Stimulated activated CD4-positive, alpha-beta T cell treated with anti-CD3 and anti-CD28 coated beads, Interleukin-1b, Interleukin-23, amount 100 ng/mL, for 48 hours (primary cell): ENCODE results near the gene USF1.
"Not testable (repeated sequence)": the region's sequence is repeated elsewhere in the genome, so short reads cannot be mapped to it uniquely, and the experiment has no call there.

ENCODE experiments used
- DNase-seq: peaks from one replicate; pipeline ENCODE4 v3.0.0-alpha.2; 2020

The USF1 gene

DNA sequence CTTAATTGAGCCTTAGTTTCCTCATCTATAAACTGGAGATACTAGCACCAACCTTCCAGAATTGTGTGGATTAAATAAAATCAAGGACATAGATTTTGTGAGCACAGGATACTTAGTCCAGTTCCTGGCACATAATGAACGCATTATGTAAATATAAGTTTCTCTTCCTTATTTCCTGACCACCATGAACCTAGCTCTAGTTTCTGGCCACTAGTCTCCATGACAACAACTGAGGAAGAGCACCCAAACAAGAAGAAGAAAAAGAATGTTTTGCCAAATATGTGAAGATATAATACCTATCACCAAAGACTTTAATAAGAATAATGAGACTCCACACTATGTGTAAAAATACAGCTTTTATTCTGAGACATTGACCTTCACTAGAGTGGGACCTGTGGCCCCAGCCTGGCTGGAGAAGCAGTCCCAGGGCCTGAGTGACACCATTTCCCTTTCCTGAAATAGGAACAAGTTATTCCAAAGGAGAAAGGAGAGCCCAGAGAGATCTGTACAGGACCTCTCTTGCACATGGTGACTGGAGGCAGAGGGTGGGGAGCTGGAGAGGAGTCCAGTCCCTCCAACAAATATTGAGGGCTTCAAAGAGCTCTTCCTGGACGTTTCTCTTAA, 940 bp upstream of the USF1 start:
- DNase-seq: no peak

DNA sequence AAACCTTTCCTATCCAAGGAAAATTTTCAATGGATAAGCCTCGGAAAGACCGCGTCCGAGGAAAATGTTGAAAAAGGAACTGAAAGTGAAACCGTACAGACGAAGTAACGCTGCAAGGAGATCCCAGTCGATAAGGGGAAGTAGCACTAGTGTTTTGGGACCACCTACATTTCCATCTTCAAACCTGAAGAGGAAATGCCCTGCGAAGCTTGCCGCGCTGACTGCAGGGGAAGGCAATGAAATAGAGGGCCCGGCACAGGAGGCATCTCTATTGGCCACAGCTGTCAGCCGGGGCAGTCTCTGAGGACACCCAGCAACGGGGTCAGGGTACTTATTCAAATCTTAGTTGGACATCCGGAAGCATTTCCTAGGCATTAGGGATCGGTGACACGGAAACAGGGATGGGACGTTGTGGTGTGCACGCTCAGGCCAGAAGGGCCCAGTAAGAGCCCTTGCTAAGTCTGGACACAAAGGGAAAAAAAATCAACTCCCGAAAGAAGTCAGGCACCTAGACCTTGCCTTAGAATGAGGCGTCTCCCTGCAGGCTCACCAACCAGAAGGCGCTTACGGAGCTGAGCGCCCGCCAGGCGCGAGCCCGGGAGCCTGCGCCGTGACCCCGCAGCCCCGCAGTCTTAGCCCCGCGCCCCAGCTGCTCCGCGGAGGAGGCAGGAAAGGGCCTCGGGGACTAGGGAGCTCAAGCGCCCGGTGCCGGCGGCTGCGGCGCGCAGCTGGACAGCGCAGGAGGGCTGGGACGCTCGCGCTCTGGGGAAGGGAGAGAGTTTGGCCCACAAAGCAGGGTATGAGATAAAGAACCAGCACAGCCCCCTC, 655 bp downstream of the USF1 start:
- peak; percentile 56 for DNase-seq

DNA sequence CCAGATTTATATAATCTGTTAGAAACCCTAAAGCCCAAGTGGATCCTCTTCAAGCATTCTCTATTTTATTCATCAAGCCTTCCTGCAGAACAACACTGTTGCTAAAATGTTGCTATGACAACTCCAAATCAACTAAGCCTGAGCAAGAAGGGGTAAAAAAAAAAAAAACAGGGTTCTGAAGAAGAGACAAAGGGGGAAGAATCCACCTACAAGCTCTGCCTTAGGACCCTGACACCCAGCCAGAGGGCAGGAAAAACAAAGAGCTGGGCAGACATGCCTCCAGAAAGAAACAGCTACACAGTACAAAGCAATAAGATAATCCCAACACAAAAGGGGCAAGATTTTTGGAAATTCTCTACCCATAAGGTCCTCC, 1.3 kb downstream of the USF1 start:
- no peak for DNase-seq

DNA sequence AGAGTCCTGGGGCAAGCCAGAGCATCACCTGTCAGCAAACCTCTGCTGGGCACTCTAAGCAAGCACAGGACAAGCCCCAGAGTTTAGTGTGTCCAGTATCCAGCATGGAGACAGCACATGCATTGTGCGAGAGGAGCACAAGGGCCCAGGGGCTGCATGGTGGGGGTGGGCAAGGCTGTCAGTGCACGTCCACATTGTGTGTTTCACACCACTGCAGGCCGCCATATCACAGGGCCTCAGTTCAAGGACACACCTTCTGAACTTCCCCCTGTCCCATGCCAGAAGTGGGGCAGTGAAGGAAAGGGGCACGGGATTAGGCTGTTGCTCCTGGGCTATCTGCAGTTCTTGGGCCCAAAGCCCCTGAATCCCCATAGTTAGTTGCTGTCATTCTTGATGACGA, 6.2 kb downstream of the USF1 start:
- no peak for DNase-seq

DNA sequence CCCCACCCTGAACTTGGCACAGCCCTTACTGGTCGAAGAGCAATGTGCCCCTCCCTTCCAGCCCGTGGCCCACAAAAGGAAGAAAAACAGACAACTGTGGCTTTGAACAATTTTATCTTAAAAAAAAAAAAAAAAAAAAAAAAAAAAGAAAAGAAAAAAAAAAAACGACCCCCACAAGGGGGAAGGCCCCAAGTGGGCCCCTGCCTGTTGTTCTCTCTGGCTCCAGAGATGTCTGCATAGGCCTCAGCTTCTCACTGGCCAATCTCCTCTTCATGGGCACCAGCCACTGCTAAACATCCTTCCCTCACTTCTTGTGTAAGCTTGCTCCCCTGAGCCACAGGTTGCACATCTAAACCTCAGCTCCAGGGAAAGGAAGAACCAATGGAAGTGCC, 6.6 kb downstream of the USF1 start:
- DNase-seq: no peak

DNA sequence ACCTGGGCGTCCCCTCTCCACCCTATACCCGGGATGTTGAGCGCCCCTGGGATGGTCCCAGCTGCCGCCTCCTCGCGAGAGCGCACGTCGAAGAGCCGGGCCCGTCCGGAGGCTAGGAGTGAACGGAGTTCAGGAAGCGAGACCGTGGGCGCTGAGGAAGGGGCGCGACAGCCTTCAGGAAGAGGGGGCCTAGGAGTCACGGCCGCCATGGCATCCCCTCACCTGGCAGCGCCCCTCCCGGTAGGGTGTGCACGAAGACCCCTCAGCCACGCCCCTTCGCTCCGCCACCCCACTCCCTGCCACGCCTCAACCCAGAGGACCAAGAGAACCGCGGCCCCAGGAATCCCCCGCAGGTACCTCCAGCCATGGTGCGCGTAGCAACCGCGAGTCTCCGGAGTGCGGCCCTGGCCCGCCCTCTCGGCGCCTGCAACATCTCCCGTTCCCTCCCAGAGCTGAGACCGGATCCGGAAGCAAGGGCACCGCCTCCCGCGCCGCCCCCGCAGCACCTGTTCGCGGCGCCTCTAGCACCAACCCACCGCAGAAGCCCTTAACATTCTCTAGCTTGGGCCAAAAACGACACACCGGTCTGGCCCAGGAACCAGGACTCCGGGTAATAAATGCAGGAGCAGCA, 7.1 kb downstream of the USF1 start, which contains the start of gene TSTD1:
TSTD1 (minus strand) TSS at position 442 of the 631 bp plus-strand sequence; CDS start at position 367, 75 bp downstream.
- DNase-seq: peak; percentile 82

DNA sequence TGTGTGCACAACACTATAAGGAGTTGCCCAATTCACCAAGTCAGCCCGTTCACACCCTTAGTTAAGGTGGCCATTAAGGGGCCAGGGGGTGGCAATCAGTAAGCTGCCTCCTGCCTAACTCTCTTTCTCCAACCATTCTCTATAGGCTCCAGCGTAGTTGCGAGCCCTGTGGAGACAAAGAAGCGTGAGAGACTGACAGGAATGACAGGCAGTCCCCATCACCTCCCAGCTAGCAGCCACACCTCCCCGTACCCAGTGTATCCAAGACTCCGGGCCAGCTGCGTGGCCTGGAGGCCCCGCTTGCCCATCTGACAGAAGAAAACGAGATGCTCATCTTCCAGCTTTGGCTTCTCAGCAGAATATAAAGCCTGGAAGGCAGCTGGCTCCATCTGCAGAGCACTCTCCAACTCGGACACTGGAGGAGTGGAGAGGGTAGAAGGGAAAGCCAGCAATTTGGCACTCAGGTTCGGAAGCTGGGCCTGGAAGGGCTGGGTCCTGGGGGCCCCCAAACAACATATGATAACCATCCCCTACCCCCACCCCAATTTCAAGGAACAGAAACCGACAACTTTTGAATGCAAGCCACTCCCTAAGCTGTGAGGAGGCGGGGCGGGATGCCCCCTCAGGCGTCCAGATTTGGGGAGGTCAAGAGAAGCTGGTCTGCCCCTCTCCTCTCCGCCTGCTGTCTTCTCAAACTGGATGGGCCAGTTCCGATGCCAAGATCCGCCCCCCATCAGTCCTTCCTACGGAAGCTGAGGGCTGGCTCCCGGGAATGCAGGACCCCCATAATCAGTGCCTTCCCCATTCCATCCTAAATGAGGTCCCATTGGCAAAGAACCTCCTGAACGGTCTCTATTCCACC, 7.9 kb downstream of the USF1 start:
- no peak for DNase-seq

DNA sequence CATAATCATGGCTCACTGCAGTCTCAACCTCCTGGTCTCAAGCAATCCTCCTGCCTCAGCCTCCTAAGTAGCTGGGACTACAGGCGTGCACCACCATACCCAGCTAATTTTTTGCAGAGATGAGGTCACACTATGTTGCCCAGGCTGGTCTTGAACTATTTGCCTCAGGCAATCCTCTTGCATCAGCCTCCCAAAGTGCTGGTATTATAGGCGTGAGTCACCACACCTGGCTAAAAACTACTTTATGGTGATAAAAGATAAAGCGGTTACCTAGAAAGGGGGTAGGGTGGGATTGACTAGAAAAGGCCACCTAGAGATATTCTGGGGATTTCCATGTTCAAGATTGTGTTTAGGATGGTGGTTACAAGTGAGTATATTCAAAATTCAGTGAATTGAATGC, 12.0 kb downstream of the USF1 start:
- peak; percentile 44 for DNase-seq

DNA sequence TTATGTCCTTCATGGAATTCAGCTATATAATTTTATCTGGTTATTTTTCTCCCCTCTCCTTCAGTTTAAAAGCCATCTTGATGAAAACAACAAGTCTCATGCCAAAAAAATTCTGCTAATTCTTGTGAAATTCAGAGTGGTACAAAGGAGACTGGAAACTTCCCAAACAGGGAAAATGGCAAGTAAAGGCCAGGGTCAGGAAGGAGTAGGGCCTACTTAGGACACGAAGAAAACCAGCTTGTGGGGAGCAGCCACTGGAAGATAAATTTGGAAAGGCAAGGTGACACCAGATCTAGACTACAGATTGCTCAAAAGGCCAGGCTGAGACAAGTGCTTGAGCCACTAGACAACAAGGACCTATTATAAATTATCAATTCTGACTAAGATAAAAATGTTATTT, 13.4 kb downstream of the USF1 start:
- DNase-seq: no peak

DNA sequence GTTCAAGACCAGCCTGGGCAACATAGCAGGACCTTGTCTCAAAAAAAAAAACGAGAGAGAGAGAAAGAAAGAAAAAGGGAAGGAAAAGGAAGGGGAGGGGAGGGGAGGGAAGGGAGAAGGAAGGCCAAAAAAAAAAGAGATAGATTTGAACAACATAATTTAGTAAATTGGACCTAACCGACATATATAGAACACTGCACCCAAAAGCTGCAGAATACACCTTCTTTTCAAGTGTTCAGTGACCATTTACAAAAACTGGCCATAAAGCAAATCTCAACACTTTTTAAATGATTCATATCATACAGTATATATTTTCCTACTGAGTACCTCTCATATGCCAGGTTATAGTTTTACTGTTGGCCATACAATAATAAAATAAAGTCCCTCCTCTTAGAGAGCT, 13.9 kb downstream of the USF1 start:
- DNase-seq: no peak

DNA sequence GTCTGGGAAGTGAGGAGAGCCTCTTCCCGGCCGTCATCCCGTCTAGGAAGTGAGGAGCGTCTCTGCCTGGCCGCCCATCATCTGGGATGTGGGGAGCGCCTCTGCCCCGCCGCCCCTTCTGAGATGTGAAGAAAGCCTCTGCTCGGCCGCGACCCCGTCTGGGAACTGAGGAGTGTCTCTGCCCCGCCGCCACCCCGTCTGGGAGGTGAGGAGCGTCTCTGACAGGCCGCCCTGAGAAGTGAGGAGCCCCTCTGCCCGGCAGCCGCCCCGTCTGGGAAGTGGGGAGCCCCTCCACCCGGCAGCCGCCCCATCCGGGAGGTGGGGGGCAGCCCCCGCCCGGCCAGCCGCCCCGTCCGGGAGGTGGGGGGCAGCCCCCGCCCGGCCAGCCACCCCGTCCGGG, 16.3 kb downstream of the USF1 start:
- DNase-seq: not testable (repeated sequence)

DNA sequence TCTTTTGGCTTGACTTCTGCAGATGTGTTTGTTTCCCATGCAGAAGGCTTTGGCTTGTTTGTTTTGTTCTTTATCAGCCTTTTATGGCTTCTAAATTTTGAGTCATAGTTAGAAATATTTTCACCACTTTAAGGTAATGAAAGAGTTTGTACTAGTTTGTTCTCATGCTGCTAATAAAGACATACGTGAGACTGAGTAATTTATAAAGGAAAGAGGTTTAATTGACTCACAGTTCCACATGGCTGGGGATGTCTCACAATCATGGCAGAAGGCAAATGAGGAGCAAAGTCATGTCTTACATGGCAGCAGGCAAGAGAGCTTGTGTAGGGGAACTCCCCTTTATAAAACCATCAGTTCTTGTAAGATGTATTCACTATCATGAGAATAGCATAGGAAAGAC, 18.8 kb downstream of the USF1 start:
- peak; percentile 53 for DNase-seq

DNA sequence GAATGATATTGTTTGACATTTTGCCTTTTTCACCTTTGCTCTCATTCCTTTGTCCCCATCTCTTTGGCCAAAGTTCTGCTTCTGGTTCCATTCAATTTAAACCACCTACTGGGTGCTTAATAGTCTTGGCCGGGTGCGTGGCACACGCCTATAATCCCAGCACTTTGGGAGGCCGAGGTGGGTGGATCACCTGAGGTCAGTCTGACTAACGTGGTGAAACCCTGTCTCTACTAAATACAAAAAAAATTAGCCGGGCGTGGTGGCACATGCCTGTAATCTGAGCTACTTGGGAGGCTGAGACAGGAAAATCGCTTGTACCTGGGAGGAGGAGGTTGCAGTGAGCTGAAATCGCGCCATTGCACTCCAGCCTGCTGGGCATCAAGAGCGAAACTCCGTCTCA, 23.3 kb downstream of the USF1 start:
- DNase-seq: not testable (repeated sequence)

DNA sequence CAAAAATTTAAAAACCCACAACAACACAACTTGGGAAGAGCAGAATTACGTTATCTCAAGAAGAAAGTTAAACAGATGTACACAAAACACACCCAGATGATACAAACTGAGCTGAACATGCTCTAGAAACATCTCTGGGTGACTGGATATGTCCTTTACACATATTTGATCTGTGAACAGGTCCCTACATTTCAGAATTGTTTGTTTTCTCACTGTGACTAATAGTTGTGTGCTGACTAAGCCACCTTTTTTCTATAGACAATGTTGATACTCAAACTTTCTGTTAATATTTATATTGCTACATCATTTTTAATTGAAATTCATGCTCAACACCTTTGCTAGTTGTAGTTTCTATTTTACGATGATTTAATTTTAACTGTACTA, 23.8 kb downstream of the USF1 start:
- DNase-seq: no peak

DNA sequence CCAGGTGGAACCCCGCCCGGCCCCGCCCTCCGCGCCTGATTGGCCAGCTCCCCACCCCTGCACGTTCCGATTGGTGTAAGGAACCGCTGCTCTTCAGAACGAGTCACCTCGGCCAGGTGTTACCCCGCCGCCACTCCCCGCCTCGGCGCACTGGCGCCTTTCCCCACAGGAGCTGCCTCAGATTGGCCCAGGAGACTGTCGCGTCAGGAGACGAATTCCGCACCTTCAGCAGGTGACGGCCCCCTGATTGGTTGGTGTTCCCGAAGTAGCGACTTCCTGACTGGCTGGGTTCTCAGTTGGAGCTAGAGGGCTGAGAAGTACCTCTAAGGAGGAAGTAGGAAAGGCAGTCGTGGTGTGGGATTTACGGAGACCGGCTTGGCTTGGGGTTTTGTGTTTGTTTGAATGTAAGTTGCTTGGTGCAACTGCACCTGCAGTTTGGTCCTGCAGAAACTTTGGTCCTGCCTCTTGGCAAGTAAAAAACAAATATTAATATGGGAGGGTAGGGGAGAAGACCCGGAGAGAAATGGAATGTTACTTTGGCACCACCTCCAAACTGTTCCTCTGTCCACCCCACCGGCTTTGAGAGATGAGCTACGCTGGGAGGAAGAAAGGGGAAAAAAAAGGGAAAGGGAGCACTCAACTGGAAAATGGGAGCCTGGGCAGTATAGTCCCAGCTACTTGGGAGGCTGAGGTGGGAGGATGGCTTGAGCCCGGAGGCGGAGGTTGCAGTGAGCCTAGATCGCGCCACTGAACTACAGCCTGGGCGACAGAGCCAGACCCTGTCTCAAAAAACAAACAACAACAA, 24.4 kb downstream of the USF1 start:
- peak; percentile 86 for DNase-seq

DNA sequence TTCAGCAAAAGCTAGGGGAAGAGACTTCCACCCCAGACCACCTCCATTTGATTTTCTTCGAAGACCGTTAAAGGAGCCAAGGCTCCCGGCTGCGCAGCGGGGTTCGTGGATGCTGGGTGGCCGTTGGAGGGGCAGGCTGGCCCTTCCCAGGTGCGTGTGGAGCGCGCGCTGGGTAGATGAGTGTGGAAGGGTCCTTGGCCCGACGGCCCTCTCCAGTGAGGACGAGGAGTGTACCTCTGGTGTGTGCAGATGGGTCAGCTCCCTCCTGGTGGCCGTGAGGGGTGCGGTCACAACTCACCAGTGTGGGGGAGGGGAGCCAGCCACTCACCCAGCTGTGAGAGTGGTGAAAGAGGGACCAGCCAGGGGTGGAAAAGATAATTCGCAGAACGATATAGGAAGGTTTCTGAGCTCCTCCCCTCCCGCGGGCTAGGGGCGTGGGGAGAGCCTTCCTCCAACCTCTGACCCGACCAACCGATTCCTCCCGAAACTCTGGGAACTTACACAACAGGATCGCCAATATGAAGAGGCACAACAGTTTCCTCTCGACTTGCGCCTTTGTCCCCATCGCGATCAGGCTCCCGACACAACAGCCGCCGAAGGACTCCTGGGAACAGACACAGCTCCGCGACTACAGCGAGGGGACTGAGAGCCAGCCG, 25.1 kb downstream of the USF1 start, which contains the start of gene F11R:
F11R (minus strand) TSS at position 644 of the 656 bp plus-strand sequence; CDS start at position 565, 79 bp downstream.
- peak; percentile 26 for DNase-seq

DNA sequence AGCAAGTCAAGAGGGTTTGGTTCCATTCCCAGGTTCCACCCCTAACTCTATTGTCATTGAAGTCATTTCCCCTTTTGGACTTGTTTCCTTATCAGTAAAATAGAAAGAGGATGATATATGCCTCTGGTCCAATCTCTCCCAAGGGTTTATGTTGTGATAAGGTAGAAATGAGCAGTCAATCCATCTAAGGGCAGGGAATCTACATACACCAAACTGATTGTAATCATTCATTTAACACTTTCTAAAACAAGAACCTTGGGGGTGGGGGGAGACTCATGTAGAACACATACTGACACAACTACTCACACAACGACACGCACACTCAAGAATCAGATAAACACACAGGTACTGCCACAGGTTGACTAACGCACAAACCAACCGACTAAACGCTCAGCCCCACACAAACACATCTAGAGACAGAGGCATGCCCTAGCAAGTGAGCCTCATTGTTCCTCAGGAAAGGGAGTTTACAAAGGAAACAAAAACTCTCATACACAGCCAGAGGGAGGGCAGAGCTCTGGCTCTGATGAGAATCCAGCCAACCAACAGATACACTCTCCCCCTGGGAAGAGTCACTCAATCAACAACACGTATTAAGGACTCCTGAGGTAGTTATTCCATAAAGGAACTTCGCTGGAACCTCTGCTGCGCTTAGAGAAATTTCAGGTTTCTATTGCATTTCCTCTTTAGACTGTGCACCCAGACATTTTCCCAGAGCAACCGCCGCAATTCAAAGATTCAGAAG, 25.9 kb downstream of the USF1 start:
- no peak for DNase-seq

DNA sequence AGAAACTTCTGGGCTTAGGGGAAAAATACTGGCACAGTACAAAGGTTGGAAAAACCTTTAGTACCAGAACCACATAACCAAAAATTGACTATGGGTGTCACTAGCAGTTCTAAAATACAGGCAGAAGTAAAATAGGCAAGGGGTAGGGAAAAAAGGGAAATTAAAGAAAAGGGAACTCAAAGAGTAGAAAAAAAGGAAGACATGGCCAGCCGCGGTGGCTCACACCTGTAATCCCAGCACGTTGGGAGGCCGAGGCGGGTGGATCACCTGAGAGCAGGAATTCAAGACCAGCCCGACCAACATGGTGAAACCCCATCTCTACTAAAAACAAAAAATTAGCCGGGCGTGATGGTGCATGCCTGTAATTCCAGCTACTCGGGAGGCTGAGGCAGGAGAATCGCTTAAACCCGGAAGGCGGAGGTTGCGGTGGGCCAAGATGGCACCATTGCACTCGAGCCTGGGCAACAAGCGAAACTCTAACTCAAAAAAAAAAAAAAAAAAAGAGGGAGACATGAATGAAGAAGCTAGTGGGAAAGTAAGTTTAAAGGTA, 26.6 kb downstream of the USF1 start:
- not testable (repeated sequence) for DNase-seq

DNA sequence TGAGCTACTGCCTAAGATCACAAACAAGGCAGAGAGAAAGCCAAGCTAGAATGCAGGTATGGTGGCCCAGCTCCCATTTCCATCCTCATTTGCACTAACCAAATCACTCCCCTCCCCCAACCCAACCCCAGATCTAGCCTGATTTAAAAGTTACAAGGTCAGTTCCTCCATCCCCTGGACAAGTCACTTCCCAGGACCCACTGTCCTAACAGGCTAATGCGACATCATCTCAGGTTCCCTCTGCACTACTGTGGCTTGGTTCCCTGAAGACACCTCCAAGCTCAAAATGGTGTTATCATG, 27.2 kb downstream of the USF1 start:
- DNase-seq: no peak

DNA sequence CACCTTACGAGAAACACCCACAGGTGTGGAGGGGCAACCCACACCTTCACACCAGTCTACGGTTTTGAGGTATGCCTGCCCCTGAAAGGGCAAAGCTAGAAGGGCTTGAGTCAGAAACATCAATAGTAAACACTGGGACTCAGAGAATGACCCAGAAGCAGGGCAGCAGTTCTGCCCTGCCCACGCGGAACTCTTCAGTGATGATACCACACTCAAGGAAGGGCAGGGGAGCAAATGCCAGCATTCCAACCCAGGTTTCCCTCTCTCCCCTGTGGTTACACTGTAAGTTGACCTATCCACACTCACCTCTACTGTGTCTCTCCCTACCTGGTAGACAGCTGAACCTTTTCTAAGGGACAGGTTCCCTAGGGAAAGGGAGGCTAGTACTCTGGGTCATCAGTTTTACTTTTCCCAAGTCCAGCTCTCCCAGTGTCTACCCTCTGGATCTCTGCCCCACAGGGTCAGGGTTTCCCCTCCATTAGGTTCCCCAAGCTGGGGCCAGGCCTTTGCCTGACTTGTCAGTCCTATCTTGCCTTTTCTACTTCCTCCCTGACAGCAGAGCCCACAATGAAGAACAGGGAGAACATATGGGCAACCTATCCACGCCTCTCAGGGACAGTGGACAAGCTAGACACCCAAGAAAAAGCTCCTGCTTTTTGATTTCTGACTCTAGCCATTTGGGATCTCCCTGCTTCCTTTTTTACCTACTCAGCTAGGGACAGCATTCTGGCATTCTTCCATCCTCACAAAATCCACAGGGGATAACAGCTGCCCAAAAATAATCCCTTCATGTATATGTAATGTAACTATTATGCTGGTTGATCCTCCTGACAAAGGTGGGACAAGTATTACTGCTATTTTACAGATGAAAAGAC, 27.8 kb downstream of the USF1 start:
- no peak for DNase-seq
